ENCODE results near the gene ITPKB.
A peak's percentile ranks its signal among the peaks of the same experiment; 100 is the strongest.

Gene ITPKB

GRCh38 chr1:226717256-226717909 lies 21.7 kb downstream of the ITPKB start:
- in situ Hi-C loops (cut with MboI; ENCODE audit: low sequenced_read_pairs, unreplicated experiment): no loop called here
- no peak for DNase-seq (ENCODE audit: low spot score)

GRCh38 chr1:226716577-226716976 lies 22.5 kb downstream of the ITPKB start:
- no peak for DNase-seq (ENCODE audit: low spot score)
- no peak for TF ChIP-seq CTCF (IDR thresholded peaks at IDR 0.05; ENCODE audit: borderline replicate concordance, control extremely low read depth, extremely low read depth, insufficient read depth, missing control alignments)
- in situ Hi-C loops (cut with MboI; ENCODE audit: low sequenced_read_pairs, unreplicated experiment): no loop called here

More at GRCh38 chr1:226717256-226717909, 21.7 kb downstream of the ITPKB start:
- TF ChIP-seq CTCF (IDR thresholded peaks at IDR 0.05; ENCODE audit: borderline replicate concordance, control extremely low read depth, extremely low read depth, insufficient read depth, missing control alignments): no peak

GRCh38 chr1:226714148-226714547 lies 24.9 kb downstream of the ITPKB start:
- in situ Hi-C loops (cut with MboI; ENCODE audit: low sequenced_read_pairs, unreplicated experiment): no loop called here

GRCh38 chr1:226712742-226713419 lies 26.2 kb downstream of the ITPKB start:
- in situ Hi-C loops (cut with MboI; ENCODE audit: low sequenced_read_pairs, unreplicated experiment): no loop called here
- TF ChIP-seq CTCF (IDR thresholded peaks at IDR 0.05; ENCODE audit: borderline replicate concordance, control extremely low read depth, extremely low read depth, insufficient read depth, missing control alignments): no peak
- no peak for DNase-seq (ENCODE audit: low spot score)

More at GRCh38 chr1:226714148-226714547, 24.9 kb downstream of the ITPKB start:
- TF ChIP-seq CTCF (IDR thresholded peaks at IDR 0.05; ENCODE audit: borderline replicate concordance, control extremely low read depth, extremely low read depth, insufficient read depth, missing control alignments): no peak
- no peak for DNase-seq (ENCODE audit: low spot score)

GRCh38 chr1:226711976-226712741 lies 26.9 kb downstream of the ITPKB start:
- in situ Hi-C loops (cut with MboI; ENCODE audit: low sequenced_read_pairs, unreplicated experiment): no loop called here
- no peak for TF ChIP-seq CTCF (IDR thresholded peaks at IDR 0.05; ENCODE audit: borderline replicate concordance, control extremely low read depth, extremely low read depth, insufficient read depth, missing control alignments)
- DNase-seq (ENCODE audit: low spot score): peak; percentile 71

GRCh38 chr1:226710501-226710900 lies 28.6 kb downstream of the ITPKB start:
- in situ Hi-C loops (cut with MboI; ENCODE audit: low sequenced_read_pairs, unreplicated experiment): no loop called here
- TF ChIP-seq CTCF (IDR thresholded peaks at IDR 0.05; ENCODE audit: borderline replicate concordance, control extremely low read depth, extremely low read depth, insufficient read depth, missing control alignments): no peak
- DNase-seq (ENCODE audit: low spot score): no peak
